Gastrocnemius medialis (tissue), 4 donors: Measurements from ENCODE around the gene COPS8.

Experiments
- CTCF ChIP-seq, 5 experiments: fragments of 450-650 bp in 3 of 5; fragments of 200-600 bp in 2 of 5; sonication (generic) in 2 of 5; IDR thresholded peaks in 4 of 5; conservative IDR thresholded peaks in 1 of 5; 1 replicate in 4 of 5; 2 replicates in 1 of 5; pipeline ENCODE4 v1.5.1; 2016 to 2019; ENCODE audit warnings: antibody characterized with exemption in 5 of 5, mild to moderate bottlenecking in 3 of 5, moderate library complexity in 3 of 5
- POLR2A ChIP-seq, 2 donors: fragments of 450-650 bp; IDR thresholded peaks; one replicate each; pipeline ENCODE4 v1.6.1; 2017; ENCODE audit warnings: antibody characterized with exemption in 2 of 2, mild to moderate bottlenecking in 2 of 2, moderate library complexity in 2 of 2

- TF ChIP-seq CTCF (IDR thresholded peaks at IDR 0.05 in 4 of 5, conservative IDR thresholded peaks at IDR 0.05 in 1 of 5) (no peak), POLR2A (IDR thresholded peaks at IDR 0.05) (no peak)
These were observed 45.1 kb downstream of the COPS8 start for GRCh38 chr2:237130562-237131421.
